Osteoblast (primary cell): ENCODE data around the gene CCDC85B. TPM values are rescaled to one million over a fixed set of nuclear protein-coding genes. Genes with fewer than 3 reads are reported as not detected.

Source experiments
- DNase-seq: peaks from one replicate; pipeline ENCODE4 v3.0.0; 2011; ENCODE audit warnings: low spot score, mixed read lengths; ENCODE audit not compliant: insufficient read length; ENCODE audit errors: missing footprints
- H2AFZ ChIP-seq: 2 replicates; pipeline ENCODE4 v1.6.0; 2011; ENCODE audit warnings: mild to moderate bottlenecking, low read length
- H3K27ac ChIP-seq: 2 replicates; pipeline ENCODE4 v1.5.1; 2011; ENCODE audit warnings: mild to moderate bottlenecking, low read depth, low read length, moderate library complexity
- H3K27me3 ChIP-seq: 2 replicates; pipeline ENCODE4 v1.6.0; 2012; ENCODE audit warnings: mild to moderate bottlenecking, control low read depth, inconsistent platforms, low read length, moderate library complexity; ENCODE audit not compliant: insufficient read depth
- H3K36me3 ChIP-seq: 2 replicates; pipeline ENCODE4 v1.5.1; 2011; ENCODE audit warnings: mild to moderate bottlenecking, low read length, control low read depth, moderate library complexity; ENCODE audit not compliant: insufficient read depth
- H3K4me1 ChIP-seq: 2 replicates; pipeline ENCODE4 v1.5.1; 2011; ENCODE audit warnings: mild to moderate bottlenecking, low read length, control low read depth, moderate library complexity; ENCODE audit not compliant: insufficient read depth
- H3K4me2 ChIP-seq: 2 replicates; pipeline ENCODE4 v1.6.0; 2011; ENCODE audit warnings: mild to moderate bottlenecking, low read length; ENCODE audit not compliant: insufficient read depth
- H3K4me3 ChIP-seq: fragments of 200-600 bp; sonication (generic); 3 replicates; pipeline ENCODE4 v1.5.1; 2012; ENCODE audit warnings: mild to moderate bottlenecking, low read length, inconsistent platforms; ENCODE audit not compliant: insufficient read depth
- H3K79me2 ChIP-seq: 2 replicates; pipeline ENCODE4 v1.6.0; 2012; ENCODE audit warnings: mild to moderate bottlenecking, low read length, control low read depth, inconsistent platforms; ENCODE audit not compliant: insufficient read depth
- H3K9me3 ChIP-seq: 2 replicates; pipeline ENCODE4 v1.5.1; 2011; ENCODE audit warnings: low read depth, low read length, control low read depth
- H4K20me1 ChIP-seq: 2 replicates; pipeline ENCODE4 v1.6.0; 2012; ENCODE audit warnings: mild to moderate bottlenecking, low read length, control low read depth; ENCODE audit not compliant: insufficient read depth
- CTCF ChIP-seq: IDR thresholded peaks from 2 replicates; pipeline ENCODE4 v1.5.1; 2011; ENCODE audit warnings: mild to moderate bottlenecking, low read depth, low read length, moderate library complexity; ENCODE audit errors: extremely low read depth
- total RNA-seq: library from RNA; depleted of rRNA; stranded (reverse); fragments of >200 nt; gene quantifications from 2 replicates; pipeline ENCODE4 v1.2.3, GENCODE V29; 2012

Gene CCDC85B
- total RNA-seq = 42.4 and 47.0 TPM in 2 replicates

- H3K36me3 ChIP-seq = peaks cover 46% of the 10 kb centered on the region
- TF ChIP-seq CTCF = no peak
- H3K4me2 ChIP-seq = peak within 1 kb of the TSS; percentile 100
- peak within 1 kb of the TSS; percentile 98 for H3K27ac ChIP-seq
- peaks cover 68% of the 10 kb centered on the region for H3K4me1 ChIP-seq
- peaks cover 44% of the 10 kb centered on the region for H4K20me1 ChIP-seq
- H2AFZ ChIP-seq = no peak within 1 kb of the TSS
- H3K9me3 ChIP-seq = no peaks in the 10 kb centered on the region
- peaks cover 65% of the 10 kb centered on the region for H3K79me2 ChIP-seq
- H3K27me3 ChIP-seq = no peaks in the 10 kb centered on the region
- DNase-seq = peak; percentile 99
- H3K4me3 ChIP-seq = peak within 1 kb of the TSS; percentile 95
These were observed at the start of gene CCDC85B for GRCh38 chr11:65890324-65891218. TSS of gene CCDC85B (plus strand) at chr11:65890673. CDS start at chr11:65890784, 111 bp downstream.

- no peak for DNase-seq
- Histone ChIP-seq H3K4me3 (no peak overlapping the region), H3K36me3 (no peaks in the 10 kb centered on the region), H3K4me1 (no peaks in the 10 kb centered on the region), H3K4me2 (no peak overlapping the region), H3K9me3 (no peaks in the 10 kb centered on the region), H3K79me2 (no peaks in the 10 kb centered on the region), H3K27me3 (no peaks in the 10 kb centered on the region), H3K27ac (no peak overlapping the region), H2AFZ (no peak overlapping the region), H4K20me1 (no peaks in the 10 kb centered on the region)
- no peak for TF ChIP-seq CTCF
These were observed 48.3 kb upstream of the CCDC85B start for GRCh38 chr11:65842144-65842543.

GRCh38 chr11:65843811-65844210, 46.7 kb upstream of the CCDC85B start:
- Histone ChIP-seq H3K4me3 (no peak overlapping the region), H4K20me1 (no peaks in the 10 kb centered on the region), H3K4me1 (no peaks in the 10 kb centered on the region), H3K27me3 (no peaks in the 10 kb centered on the region), H2AFZ (no peak overlapping the region), H3K79me2 (no peaks in the 10 kb centered on the region), H3K4me2 (no peak overlapping the region), H3K27ac (no peak overlapping the region), H3K36me3 (no peaks in the 10 kb centered on the region), H3K9me3 (no peaks in the 10 kb centered on the region)
- DNase-seq = no peak
- no peak for TF ChIP-seq CTCF

GRCh38 chr11:65844231-65844872, 46.1 kb upstream of the CCDC85B start:
- no peak for DNase-seq
- Histone ChIP-seq H4K20me1 (no peaks in the 10 kb centered on the region), H3K79me2 (no peaks in the 10 kb centered on the region), H3K27me3 (no peaks in the 10 kb centered on the region), H3K9me3 (no peaks in the 10 kb centered on the region), H3K4me1 (no peaks in the 10 kb centered on the region), H3K36me3 (no peaks in the 10 kb centered on the region), H3K27ac (no peak overlapping the region), H3K4me3 (no peak overlapping the region), H2AFZ (no peak overlapping the region), H3K4me2 (no peak overlapping the region)
- no peak for TF ChIP-seq CTCF
